HFF-Myc (cell line): Measurements from ENCODE around the gene LCLAT1.
"Not testable (repeated sequence)": the region's sequence is repeated elsewhere in the genome, so short reads cannot be mapped to it uniquely, and the experiment has no call there.

ENCODE experiments used
- DNase-seq: peaks from one replicate; pipeline ENCODE4 v3.0.0-alpha.2; 2011; ENCODE audit warnings: low read depth; ENCODE audit errors: extremely low read depth
- H3K4me3 ChIP-seq: replicated peaks from 2 replicates; pipeline ENCODE4 v1.5.1; 2011; ENCODE audit warnings: low read depth, mild to moderate bottlenecking, control low read depth, low read length
- TF ChIP-seq, protein P1 (sequence below): IDR thresholded peaks from 2 replicates; pipeline ENCODE4 v1.5.1; 2012; ENCODE audit warnings: mild to moderate bottlenecking, low read depth, low read length, control low read depth; ENCODE audit errors: missing control alignments

LCLAT1 gene

DNA sequence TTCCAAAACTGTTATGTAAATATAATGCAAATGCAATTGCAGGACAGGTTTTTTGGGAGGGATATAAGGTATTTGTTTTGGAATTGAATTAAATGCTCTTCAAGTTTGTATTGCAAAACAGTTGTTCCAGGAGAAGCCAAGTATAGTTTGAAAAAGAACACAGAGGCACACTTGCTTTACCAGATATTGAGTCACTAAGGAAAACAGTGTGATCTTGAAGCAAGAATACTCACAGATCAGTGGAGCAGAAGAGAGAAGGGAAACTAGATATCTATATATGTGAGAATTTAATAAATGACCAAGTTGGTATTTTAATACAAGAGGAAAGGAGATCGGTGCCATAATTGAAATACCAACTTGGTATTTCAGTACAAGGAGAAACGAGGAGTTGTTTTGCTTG is 181.3 kb downstream of the LCLAT1 start:
- no peak for DNase-seq
- TF ChIP-seq, protein P1, sequence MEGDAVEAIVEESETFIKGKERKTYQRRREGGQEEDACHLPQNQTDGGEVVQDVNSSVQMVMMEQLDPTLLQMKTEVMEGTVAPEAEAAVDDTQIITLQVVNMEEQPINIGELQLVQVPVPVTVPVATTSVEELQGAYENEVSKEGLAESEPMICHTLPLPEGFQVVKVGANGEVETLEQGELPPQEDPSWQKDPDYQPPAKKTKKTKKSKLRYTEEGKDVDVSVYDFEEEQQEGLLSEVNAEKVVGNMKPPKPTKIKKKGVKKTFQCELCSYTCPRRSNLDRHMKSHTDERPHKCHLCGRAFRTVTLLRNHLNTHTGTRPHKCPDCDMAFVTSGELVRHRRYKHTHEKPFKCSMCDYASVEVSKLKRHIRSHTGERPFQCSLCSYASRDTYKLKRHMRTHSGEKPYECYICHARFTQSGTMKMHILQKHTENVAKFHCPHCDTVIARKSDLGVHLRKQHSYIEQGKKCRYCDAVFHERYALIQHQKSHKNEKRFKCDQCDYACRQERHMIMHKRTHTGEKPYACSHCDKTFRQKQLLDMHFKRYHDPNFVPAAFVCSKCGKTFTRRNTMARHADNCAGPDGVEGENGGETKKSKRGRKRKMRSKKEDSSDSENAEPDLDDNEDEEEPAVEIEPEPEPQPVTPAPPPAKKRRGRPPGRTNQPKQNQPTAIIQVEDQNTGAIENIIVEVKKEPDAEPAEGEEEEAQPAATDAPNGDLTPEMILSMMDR: no peak
- H3K4me3 ChIP-seq: no peak overlapping the region

DNA sequence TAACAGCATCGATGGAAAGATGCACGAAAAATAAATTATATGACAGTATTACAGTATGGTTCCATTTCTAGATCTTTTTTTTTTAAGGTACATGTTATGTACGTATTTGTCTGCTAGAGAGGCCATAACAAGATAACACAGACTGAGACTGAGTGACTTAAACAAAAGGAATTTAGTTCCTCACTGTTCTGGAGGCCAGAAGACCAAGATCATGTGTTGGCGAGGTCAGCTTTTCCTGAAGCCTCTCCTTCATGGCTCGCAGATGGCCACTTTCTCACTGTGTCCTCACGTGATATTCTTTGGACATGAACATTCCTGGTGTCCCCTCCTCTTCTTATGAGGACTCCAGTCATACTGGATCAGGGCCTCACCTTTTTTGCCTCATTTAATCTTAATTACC is 182.8 kb downstream of the LCLAT1 start:
- TF ChIP-seq, protein P1: no peak
- DNase-seq: no peak

DNA sequence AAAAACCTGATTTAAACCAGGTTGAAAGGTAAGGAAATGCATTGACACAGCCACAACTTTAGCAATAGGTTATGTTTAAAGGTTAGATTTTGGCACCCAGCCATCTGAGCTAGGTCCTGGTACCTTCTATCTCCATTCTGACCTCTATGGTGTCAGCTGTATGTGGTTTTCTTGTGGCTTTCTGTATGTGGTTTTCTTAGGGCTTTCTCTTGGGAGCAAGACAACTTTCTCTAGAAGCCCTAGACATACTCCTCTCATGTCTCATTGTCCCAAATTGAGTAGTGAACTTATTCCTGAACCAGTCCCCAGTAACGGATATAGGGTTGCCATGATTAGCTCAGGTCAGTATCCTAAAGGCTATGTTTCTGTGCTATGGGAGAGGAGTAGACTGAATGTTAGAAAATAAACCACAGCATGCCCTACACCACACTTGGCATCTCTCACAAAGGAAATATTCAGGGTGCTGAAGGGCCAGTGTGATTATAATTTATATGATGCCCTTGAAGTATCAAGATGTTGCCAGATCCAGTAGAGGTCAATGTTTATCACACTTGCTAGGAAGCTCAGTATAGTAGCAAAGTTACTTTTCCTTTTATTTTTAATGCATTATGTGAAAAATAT is 184.1 kb downstream of the LCLAT1 start:
- DNase-seq: no peak
- H3K4me3 ChIP-seq: no peak overlapping the region
- TF ChIP-seq, protein P1: no peak

More for the DNA sequence above, 182.8 kb downstream of the LCLAT1 start:
- H3K4me3 ChIP-seq: no peak overlapping the region

DNA sequence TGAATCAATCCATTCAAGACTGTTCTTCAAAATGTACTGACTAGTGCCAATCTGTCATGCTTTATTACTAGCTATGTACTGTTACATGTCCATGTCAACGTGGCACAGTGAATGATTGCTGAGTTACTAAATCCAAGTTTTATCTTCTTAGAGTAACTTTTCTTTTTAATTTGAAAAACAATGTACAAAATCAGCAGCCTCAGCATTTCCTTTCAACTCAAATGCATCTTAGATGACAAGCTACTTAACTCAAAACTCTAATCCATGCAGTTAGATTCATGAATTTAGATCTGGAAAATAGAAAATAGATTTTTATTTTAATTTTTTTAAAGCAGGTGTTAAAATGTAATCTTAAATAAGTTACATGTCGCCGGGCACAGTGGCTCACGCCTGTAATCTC is 186.0 kb downstream of the LCLAT1 start:
- TF ChIP-seq, protein P1: no peak
- DNase-seq: no peak
- no peak overlapping the region for H3K4me3 ChIP-seq

DNA sequence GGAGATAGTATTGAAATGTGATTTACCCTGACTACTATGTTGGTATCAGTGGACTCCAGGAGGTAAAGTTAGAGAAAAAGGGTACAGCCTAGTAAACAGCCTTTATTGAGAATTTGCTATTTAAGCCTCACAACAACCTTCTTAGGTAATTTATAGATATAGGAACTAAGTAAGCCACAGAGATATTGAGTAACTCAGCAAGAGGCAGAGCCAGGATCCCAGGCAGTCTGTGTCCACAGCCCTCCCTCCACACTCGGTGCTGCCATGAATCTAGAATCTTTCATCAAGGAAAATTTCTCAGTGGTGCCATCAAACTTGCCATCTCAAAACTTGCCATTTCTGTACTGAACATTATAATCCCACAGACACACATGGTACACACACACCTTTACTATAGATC is 189.3 kb downstream of the LCLAT1 start:
- TF ChIP-seq, protein P1: no peak
- H3K4me3 ChIP-seq: no peak overlapping the region
- DNase-seq: no peak

DNA sequence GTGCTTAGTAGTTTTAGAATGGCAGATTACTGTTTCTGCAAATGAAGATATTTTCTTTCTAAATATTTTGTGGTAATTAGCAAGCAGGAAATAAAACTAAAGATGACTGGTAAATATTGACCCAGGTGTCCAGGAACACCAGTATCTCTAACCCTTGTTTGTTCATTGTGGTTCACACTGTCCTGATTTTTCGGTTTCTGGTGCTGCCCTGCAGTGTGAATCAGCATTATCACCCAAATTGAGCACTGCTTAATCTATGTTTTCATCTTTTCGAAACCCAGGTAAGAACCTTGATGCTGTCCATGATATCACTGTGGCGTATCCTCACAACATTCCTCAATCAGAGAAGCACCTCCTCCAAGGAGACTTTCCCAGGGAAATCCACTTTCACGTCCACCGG is 192.8 kb downstream of the LCLAT1 start:
- DNase-seq: no peak
- no peak overlapping the region for H3K4me3 ChIP-seq
- TF ChIP-seq, protein P1: no peak

DNA sequence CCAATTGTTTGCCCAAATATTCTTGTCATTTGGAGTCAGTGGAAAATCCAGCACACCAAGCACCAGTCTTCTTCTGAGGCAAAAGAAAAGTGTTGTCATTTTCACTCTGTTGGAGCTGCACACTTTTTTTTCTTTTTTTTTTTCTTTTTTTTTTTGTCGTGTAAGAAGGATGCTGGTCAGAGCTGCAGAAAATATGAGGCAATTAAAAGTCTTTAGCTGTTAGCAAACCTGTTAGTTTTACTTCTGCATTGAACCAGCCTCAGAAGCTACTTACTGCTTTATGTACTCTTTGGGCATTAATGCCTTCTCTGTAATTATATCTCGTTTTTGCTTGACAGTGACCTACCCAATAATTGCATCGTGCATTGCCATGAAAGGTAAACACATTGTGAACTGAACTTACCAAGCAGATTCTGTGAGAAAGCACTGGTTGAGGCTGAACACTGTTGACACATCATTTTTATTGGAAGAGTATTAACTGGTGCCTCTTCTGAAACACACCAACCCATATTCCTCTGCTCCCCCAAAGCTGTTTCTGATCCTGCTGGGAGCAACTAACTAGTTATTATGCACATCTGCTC is 194.8 kb downstream of the LCLAT1 start:
- no peak overlapping the region for H3K4me3 ChIP-seq
- no peak for DNase-seq
- TF ChIP-seq, protein P1: no peak

DNA sequence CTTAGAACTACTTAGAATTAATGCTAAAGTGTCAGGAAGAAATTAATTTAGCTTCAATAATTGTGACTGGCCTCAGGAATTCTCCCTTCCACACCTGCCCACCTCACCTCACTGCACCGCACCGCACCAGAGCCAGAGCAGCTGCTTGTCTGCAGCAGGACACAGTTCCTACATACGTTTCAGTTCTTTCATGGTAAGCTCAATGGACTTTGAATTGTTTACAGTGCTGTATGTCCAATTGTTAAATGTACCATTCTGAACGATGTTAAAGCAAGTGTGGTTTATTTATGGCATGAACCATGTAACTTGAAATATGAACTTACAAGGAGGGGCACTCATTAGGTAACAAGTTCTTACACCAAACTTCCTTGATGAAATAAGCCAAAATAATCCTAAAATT is 196.0 kb downstream of the LCLAT1 start:
- DNase-seq, H3K4me3 ChIP-seq: not testable (repeated sequence)
